ENCODE data around the gene DHCR7. TPM values are rescaled to one million over a fixed set of nuclear protein-coding genes. Genes with fewer than 3 reads are reported as not detected.

DHCR7 gene
- total RNA-seq, 4 donors from 2014 or later: 7.1 to 24.1 (median 17.8) TPM

DNA sequence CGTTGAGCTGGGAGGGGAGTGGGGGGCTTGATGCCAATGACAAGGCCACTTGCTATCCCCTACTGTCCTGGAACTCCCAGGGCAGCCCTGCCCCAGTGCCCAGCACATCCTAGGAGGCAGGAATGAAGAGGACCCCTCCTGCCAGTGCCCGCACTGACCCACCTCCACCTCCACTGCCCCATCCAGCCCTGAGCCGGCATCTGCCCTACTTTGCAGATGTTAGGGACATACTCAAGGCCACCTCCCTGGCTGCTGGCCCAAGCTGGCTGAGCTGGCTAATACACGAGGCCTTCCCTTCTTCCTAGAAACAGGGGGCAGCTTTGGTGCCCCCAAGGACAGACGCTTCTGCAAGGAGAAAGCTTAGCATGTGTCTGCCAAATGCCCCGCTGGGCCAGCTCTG, 10.8 kb downstream of the DHCR7 start:
- Histone ChIP-seq H3K36me3 (no peaks in the 10 kb centered on the region), H3K4me3 (no peak overlapping the region), H3K9me3 (no peaks in the 10 kb centered on the region), H3K27ac (no peak overlapping the region), H3K27me3 (no peaks in the 10 kb centered on the region), H3K4me1 (no peaks in the 10 kb centered on the region)
- no peak for TF ChIP-seq POLR2A (IDR thresholded peaks at IDR 0.05)
- TF ChIP-seq, protein P1, sequence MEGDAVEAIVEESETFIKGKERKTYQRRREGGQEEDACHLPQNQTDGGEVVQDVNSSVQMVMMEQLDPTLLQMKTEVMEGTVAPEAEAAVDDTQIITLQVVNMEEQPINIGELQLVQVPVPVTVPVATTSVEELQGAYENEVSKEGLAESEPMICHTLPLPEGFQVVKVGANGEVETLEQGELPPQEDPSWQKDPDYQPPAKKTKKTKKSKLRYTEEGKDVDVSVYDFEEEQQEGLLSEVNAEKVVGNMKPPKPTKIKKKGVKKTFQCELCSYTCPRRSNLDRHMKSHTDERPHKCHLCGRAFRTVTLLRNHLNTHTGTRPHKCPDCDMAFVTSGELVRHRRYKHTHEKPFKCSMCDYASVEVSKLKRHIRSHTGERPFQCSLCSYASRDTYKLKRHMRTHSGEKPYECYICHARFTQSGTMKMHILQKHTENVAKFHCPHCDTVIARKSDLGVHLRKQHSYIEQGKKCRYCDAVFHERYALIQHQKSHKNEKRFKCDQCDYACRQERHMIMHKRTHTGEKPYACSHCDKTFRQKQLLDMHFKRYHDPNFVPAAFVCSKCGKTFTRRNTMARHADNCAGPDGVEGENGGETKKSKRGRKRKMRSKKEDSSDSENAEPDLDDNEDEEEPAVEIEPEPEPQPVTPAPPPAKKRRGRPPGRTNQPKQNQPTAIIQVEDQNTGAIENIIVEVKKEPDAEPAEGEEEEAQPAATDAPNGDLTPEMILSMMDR (IDR thresholded peaks at IDR 0.05): no peak
- DNase-seq: no peak
- intact Hi-C loops (cut with DNase I; ENCODE audit: low total_unique reads): no loop called here

DNA sequence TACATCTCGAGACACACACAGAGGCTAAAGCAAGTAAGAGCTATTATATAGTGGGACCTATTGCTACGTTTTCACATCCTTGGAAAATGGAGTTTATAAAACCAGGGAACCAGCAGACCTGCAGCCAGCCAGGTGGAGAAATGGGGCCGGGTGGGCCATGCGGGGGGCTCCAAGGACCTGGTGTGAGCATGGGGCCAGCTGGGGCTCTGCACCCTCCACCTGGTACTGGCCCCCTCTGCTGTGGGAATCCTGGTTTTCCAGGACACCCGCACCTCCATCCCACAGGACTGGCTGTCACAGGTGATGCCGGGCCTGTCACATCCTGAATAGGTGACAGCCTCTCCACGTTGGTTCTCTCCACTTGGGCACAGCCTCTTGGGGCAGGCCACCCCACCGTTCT, 11.3 kb downstream of the DHCR7 start:
- TF ChIP-seq POLR2A (IDR thresholded peaks at IDR 0.05): no peak
- TF ChIP-seq, protein P1 (IDR thresholded peaks at IDR 0.05): no peak
- H3K36me3 ChIP-seq: no peaks in the 10 kb centered on the region

DNA sequence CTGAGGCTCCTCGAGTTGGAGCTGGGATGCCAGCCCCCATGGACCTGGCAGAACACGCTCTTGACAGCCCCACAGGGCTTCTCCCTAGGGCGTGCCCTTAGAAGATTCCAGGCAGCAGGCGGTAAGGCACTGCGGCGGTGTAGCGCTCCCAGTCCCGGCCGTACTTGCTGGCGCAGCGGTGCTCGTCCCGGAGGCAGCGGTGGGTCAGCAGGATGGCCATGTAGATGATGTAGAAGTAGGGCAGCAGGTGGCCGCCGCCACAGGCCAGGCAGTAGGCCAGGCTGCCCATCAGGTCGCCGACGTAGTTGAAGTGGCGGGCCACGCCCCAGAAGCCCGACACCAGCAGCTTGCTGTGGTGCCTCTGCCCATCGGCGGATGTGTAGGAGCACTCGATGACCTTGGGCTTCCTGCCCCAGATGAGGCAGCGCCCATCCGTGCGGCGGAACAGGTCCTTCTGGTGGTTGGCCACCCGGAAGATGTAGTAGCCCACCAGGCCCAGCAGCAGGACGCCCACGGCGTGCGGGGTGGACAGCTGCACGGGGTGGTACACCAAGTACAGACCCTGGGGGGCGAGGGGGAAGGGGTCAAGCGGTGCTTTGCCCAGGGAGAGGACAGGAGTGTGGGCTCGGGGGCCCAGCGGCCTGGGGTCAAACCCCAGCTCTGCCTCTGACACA, 12.8 kb downstream of the DHCR7 start:
- no peaks in the 10 kb centered on the region for H3K27me3 ChIP-seq
- no peak for DNase-seq
- TF ChIP-seq, protein P1 (IDR thresholded peaks at IDR 0.05): no peak
- TF ChIP-seq POLR2A (IDR thresholded peaks at IDR 0.05): no peak
- no peaks in the 10 kb centered on the region for H3K36me3 ChIP-seq
- H3K9me3 ChIP-seq: no peaks in the 10 kb centered on the region
- no peaks in the 10 kb centered on the region for H3K4me1 ChIP-seq
- no peak overlapping the region for H3K27ac ChIP-seq
- intact Hi-C loops (cut with DNase I; ENCODE audit: low total_unique reads): no loop called here
- no peak overlapping the region for H3K4me3 ChIP-seq

More for the DNA sequence above, 11.3 kb downstream of the DHCR7 start:
- no peaks in the 10 kb centered on the region for H3K4me1 ChIP-seq
- no peak overlapping the region for H3K27ac ChIP-seq
- intact Hi-C loops (cut with DNase I; ENCODE audit: low total_unique reads): no loop called here
- no peaks in the 10 kb centered on the region for H3K27me3 ChIP-seq
- no peak overlapping the region for H3K4me3 ChIP-seq
- no peak for DNase-seq
- H3K9me3 ChIP-seq: no peaks in the 10 kb centered on the region

DNA sequence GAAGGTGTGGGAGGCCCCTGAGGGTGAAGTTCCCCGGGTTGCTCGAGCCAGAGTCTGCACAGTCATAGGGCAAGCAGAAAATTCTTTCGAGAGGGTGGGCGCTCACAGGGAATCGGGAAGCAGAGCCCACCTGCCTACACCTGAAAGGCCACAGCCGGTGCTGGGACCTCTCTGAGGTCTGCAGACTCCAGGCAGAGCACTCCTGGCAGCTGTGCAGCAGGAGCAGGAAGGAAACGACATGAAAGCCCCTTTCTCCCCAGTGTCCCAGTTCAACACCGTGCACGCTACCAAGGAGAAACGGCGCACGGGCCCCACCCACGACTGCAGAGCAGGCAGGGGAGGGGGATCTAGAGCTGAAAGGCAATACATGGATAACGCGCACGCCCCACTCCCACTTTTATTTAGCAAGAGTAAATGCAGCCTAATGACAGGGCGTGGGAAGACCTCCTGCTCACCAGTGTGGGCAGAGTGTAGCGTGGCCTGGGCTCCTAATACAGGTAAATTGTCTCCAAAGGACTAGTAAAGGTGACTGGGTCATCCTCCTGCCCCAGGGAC, 13.5 kb downstream of the DHCR7 start:
- intact Hi-C loops (cut with DNase I; ENCODE audit: low total_unique reads): no loop called here
- DNase-seq: no peak
- Histone ChIP-seq H3K36me3 (no peaks in the 10 kb centered on the region), H3K4me3 (no peak overlapping the region), H3K4me1 (no peaks in the 10 kb centered on the region), H3K27ac (no peak overlapping the region), H3K9me3 (no peaks in the 10 kb centered on the region), H3K27me3 (no peaks in the 10 kb centered on the region)
- TF ChIP-seq, protein P1 (IDR thresholded peaks at IDR 0.05): no peak
- TF ChIP-seq POLR2A (IDR thresholded peaks at IDR 0.05): no peak

DNA sequence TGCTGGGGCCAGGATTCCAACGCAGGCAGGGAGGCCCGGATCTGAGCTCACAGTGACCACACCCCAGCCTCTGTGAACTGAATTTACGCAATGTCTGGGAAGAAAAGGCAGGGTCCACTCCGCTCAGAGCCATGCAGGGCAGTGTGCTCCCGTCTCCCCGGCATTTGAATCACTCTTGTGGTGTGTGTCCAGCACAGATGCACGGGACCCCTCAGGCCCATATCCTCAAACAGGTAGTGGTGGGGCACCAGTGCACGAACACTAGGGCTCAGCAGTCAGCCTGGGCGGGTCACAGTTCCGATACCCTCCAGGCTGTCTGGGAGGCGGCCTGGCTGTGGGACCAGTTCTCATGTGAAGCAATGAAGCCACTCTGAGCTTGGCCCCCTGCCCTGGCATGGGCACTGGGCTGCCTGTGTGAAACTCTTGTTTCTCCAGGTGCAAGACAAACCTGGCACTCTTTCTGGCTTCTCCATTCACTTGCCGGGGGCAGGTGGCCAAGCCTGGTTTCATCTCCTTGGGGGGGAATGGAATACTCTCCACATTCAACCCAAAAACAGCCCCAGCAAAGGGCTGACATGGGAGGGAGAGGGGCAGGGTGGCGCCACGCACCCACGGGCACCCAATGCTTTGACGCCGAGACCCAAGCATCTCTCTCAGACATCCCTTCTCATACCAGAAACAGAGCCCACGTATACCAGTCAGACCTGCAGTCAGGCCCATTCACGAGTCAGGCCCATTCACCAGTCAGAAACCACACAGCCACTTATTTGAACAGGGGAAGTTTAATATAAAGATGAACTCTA, 14.3 kb downstream of the DHCR7 start:
- Histone ChIP-seq H3K4me1 (no peaks in the 10 kb centered on the region), H3K9me3 (no peaks in the 10 kb centered on the region), H3K36me3 (no peaks in the 10 kb centered on the region), H3K27ac (no peak overlapping the region), H3K27me3 (no peaks in the 10 kb centered on the region), H3K4me3 (no peak overlapping the region)
- intact Hi-C loops (cut with DNase I; ENCODE audit: low total_unique reads): no loop called here
- DNase-seq: no peak
- TF ChIP-seq POLR2A (IDR thresholded peaks at IDR 0.05): no peak
- TF ChIP-seq, protein P1 (IDR thresholded peaks at IDR 0.05): no peak

All from uterus (tissue), 4 donors.